H1 (cell line): ENCODE results near the gene TAS2R7. TPM values are rescaled to one million over a fixed set of nuclear protein-coding genes. Genes with fewer than 3 reads are reported as not detected.

Source experiments
- CTCF ChIA-PET: fragments of 300-600 bp; sonication (Branson Sonifier 250); formaldehyde crosslinking; loops from one replicate; lab custom pipeline; 2021; ENCODE audit not compliant: partially characterized antibody; lab: Charles Lee
- POLR2A ChIA-PET: fragments of 300-600 bp; sonication (Branson Sonifier 250); formaldehyde crosslinking; loops from one replicate; lab custom pipeline; 2021; ENCODE audit warnings: inconsistent platforms; ENCODE audit not compliant: partially characterized antibody; lab: Charles Lee
- DNase-seq, 2 experiments: peaks; one replicate each; pipeline versions ENCODE4 v3.0.0 to v3.0.0-alpha.2; 2010 to 2022; ENCODE audit warnings: low spot score in 2 of 2, low read depth in 1 of 2, mixed read lengths in 1 of 2
- FAIRE-seq: peaks from 2 replicates; lab custom pipeline; 2011; peaks lifted over from hg19 to GRCh38; lab: Jason Lieb, UNC
- H2AFZ ChIP-seq: 2 replicates; pipeline ENCODE4 v1.8.1; 2012; ENCODE audit warnings: low read length, inconsistent platforms
- H2AK5ac ChIP-seq: 2 replicates; pipeline ENCODE4 v1.6.1; 2013; ENCODE audit warnings: low read depth, low read length
- H2BK120ac ChIP-seq: replicated peaks from 2 replicates; pipeline ENCODE3; 2013; ENCODE audit warnings: low read depth, low read length, inconsistent platforms
- H2BK12ac ChIP-seq: 2 replicates; pipeline ENCODE4 v1.6.1; 2013; ENCODE audit warnings: low read depth, low read length
- H2BK15ac ChIP-seq: 2 replicates; pipeline ENCODE4 v1.6.1; 2013; ENCODE audit warnings: low read length
- H2BK20ac ChIP-seq: 2 replicates; pipeline ENCODE4 v1.6.1; 2013; ENCODE audit warnings: low read length
- H2BK5ac ChIP-seq: 2 replicates; pipeline ENCODE4 v1.6.1; 2013; ENCODE audit warnings: low read depth, low read length
- H3K14ac ChIP-seq: 2 replicates; pipeline ENCODE4 v1.6.1; 2013; ENCODE audit warnings: inconsistent platforms; ENCODE audit not compliant: insufficient read length
- H3K18ac ChIP-seq: 2 replicates; pipeline ENCODE4 v1.6.1; 2013; ENCODE audit warnings: low read length; ENCODE audit errors: extremely low read depth
- H3K23ac ChIP-seq: 2 replicates; pipeline ENCODE4 v1.6.1; 2013; ENCODE audit warnings: inconsistent platforms; ENCODE audit not compliant: insufficient read length
- H3K23me2 ChIP-seq: 2 replicates; pipeline ENCODE4 v1.6.1; 2013; ENCODE audit warnings: low read depth, low read length
- H3K27ac ChIP-seq: 2 replicates; pipeline ENCODE4 v1.6.1; 2011; ENCODE audit warnings: low read depth, low read length, inconsistent platforms
- H3K27me3 ChIP-seq, 4 experiments: replicated peaks in 1 of 4; 1 replicate in 1 of 4; 2 replicates in 3 of 4; pipeline versions ENCODE4 v1.6.1 to v1.8.1; 2011 to 2013; ENCODE audit warnings: low read length in 3 of 4, mild to moderate bottlenecking in 3 of 4, inconsistent platforms in 2 of 4, mixed read lengths in 2 of 4, moderate library complexity in 1 of 4; ENCODE audit not compliant: control insufficient read depth in 3 of 4, insufficient read depth in 3 of 4; ENCODE audit errors: extremely low read depth in 1 of 4
- H3K36me3 ChIP-seq, 4 experiments: 2 replicates each; pipeline versions ENCODE4 v1.6.1 to v1.8.1; 2011 to 2013; ENCODE audit warnings: mild to moderate bottlenecking in 4 of 4, low read length in 3 of 4, moderate library complexity in 2 of 4, control low read depth in 1 of 4, inconsistent platforms in 1 of 4; ENCODE audit not compliant: insufficient read depth in 4 of 4, control insufficient read depth in 2 of 4
- H3K4ac ChIP-seq: replicated peaks from 2 replicates; pipeline ENCODE3; 2013; ENCODE audit warnings: low read length, low read depth, mixed read lengths, inconsistent platforms; ENCODE audit not compliant: insufficient read length
- H3K4me1 ChIP-seq, 4 experiments: replicated peaks in 1 of 4; 1 replicate in 1 of 4; 2 replicates in 3 of 4; pipeline versions ENCODE4 v1.6.1 to v1.8.1; 2011 to 2013; ENCODE audit warnings: low read length in 3 of 4, inconsistent platforms in 2 of 4, mixed read lengths in 1 of 4; ENCODE audit not compliant: insufficient read depth in 4 of 4, control insufficient read depth in 3 of 4
- H3K4me2 ChIP-seq, 2 experiments: 2 replicates each; pipeline versions ENCODE4 v1.6.1 to v1.8.1; 2011 to 2013; ENCODE audit warnings: low read depth in 2 of 2, low read length in 2 of 2, control low read depth in 1 of 2, inconsistent platforms in 1 of 2, mild to moderate bottlenecking in 1 of 2; ENCODE audit not compliant: insufficient read depth in 1 of 2
- H3K4me3 ChIP-seq, 4 experiments: fragments of 200-600, 300-600 bp in 1 of 4; sonication (generic), shearing (Covaris generic), sonication (Bioruptor Twin) in 1 of 4; 2 replicates each; pipeline versions ENCODE4 v1.5.1 to v1.8.1; 2011 to 2016; ENCODE audit warnings: low read length in 4 of 4, low read depth in 3 of 4, control low read depth in 2 of 4, inconsistent platforms in 2 of 4, mild to moderate bottlenecking in 2 of 4, mixed read lengths in 1 of 4, moderate library complexity in 1 of 4; ENCODE audit not compliant: insufficient read depth in 2 of 4; ENCODE audit errors: extremely low read depth in 1 of 4
- H3K56ac ChIP-seq: replicated peaks from 2 replicates; pipeline ENCODE3; 2013; ENCODE audit warnings: low read depth, mild to moderate bottlenecking, mixed read lengths, low read length, inconsistent platforms; ENCODE audit not compliant: insufficient read length
- H3K79me1 ChIP-seq: 2 replicates; pipeline ENCODE4 v1.6.1; 2013; ENCODE audit warnings: low read depth, low read length, control low read depth
- H3K79me2 ChIP-seq, 2 experiments: 2 replicates each; pipeline versions ENCODE4 v1.6.1 to v1.8.1; 2012 to 2013; ENCODE audit warnings: low read length in 2 of 2, mild to moderate bottlenecking in 2 of 2, inconsistent platforms in 1 of 2; ENCODE audit not compliant: insufficient read depth in 2 of 2, control insufficient read depth in 1 of 2
- H3K9ac ChIP-seq, 4 experiments: replicated peaks in 1 of 4; 1 replicate in 1 of 4; 2 replicates in 3 of 4; pipeline versions ENCODE4 v1.6.1 to v1.8.1; 2011 to 2013; ENCODE audit warnings: low read depth in 3 of 4, low read length in 3 of 4, control low read depth in 2 of 4, mild to moderate bottlenecking in 2 of 4, moderate library complexity in 2 of 4, inconsistent platforms in 1 of 4; ENCODE audit errors: extremely low read depth in 1 of 4
- H3K9me3 ChIP-seq, 2 experiments: 2 replicates each; pipeline versions ENCODE4 v1.6.1 to v1.8.1; 2012 to 2013; ENCODE audit warnings: mild to moderate bottlenecking in 2 of 2, moderate library complexity in 2 of 2, control low read depth in 1 of 2, inconsistent platforms in 1 of 2, low read depth in 1 of 2, low read length in 1 of 2, mixed read lengths in 1 of 2; ENCODE audit not compliant: insufficient read depth in 2 of 2
- H4K20me1 ChIP-seq, 2 experiments: replicated peaks in 1 of 2; 2 replicates each; pipeline versions ENCODE3 to v1.8.1; 2011 to 2013; ENCODE audit warnings: inconsistent platforms in 2 of 2, low read length in 2 of 2, mild to moderate bottlenecking in 1 of 2; ENCODE audit not compliant: insufficient read depth in 2 of 2, control insufficient read depth in 1 of 2
- H4K5ac ChIP-seq: 2 replicates; pipeline ENCODE4 v1.6.1; 2013; ENCODE audit warnings: low read length, low read depth, mixed read lengths, inconsistent platforms; ENCODE audit not compliant: insufficient read length
- H4K8ac ChIP-seq: 2 replicates; pipeline ENCODE4 v1.8.0; 2013; ENCODE audit warnings: mild to moderate bottlenecking, moderate library complexity, low read length, inconsistent platforms; ENCODE audit not compliant: insufficient read depth; ENCODE audit errors: extremely low read depth
- H4K91ac ChIP-seq: replicated peaks from 2 replicates; pipeline ENCODE3; 2013; ENCODE audit warnings: low read length, mixed read lengths, inconsistent platforms; ENCODE audit not compliant: insufficient read length
- HDAC2 ChIP-seq, 2 experiments: fragments of 300-600 bp in 1 of 2; sonication (generic) in 1 of 2; IDR thresholded peaks; 2 replicates each; pipeline ENCODE4 v1.6.1; 2011 to 2012; ENCODE audit warnings: low read depth in 2 of 2, low read length in 2 of 2, mild to moderate bottlenecking in 2 of 2, moderate library complexity in 2 of 2, borderline replicate concordance in 1 of 2, inconsistent platforms in 1 of 2
- NRF1 ChIP-seq: IDR thresholded peaks from 2 replicates; pipeline ENCODE4 v1.6.1; 2011; ENCODE audit warnings: mild to moderate bottlenecking, low read depth, low read length, improper control_type of control experiment
- POLR2A ChIP-seq, 2 experiments: IDR thresholded peaks; 1 replicate in 1 of 2; 2 replicates in 1 of 2; pipeline ENCODE4 v1.6.1; 2011; ENCODE audit warnings: low read depth in 2 of 2, low read length in 2 of 2, mild to moderate bottlenecking in 2 of 2; ENCODE audit errors: control extremely low read depth in 1 of 2
- SIN3A ChIP-seq, 2 experiments: IDR thresholded peaks in 1 of 2; conservative IDR thresholded peaks in 1 of 2; 2 replicates each; pipeline ENCODE4 v1.6.1; 2011 to 2012; ENCODE audit warnings: low read length in 2 of 2, improper control_type of control experiment in 1 of 2, low read depth in 1 of 2, mild to moderate bottlenecking in 1 of 2
- SP4 ChIP-seq: IDR thresholded peaks from 2 replicates; pipeline ENCODE4 v1.6.1; 2012; ENCODE audit warnings: low read length, inconsistent platforms
- TAF1 ChIP-seq: IDR thresholded peaks from 2 replicates; pipeline ENCODE4 v1.6.1; 2011; ENCODE audit warnings: mild to moderate bottlenecking, low read depth, low read length
- TAF7 ChIP-seq: optimal IDR thresholded peaks from 2 replicates; pipeline ENCODE3; 2011; ENCODE audit warnings: low read depth, mild to moderate bottlenecking, inconsistent platforms, low read length, moderate library complexity, borderline replicate concordance
- TEAD4 ChIP-seq: IDR thresholded peaks from 2 replicates; pipeline ENCODE4 v1.6.1; 2012; ENCODE audit warnings: low read depth, low read length, inconsistent platforms, mixed read lengths
- WGBS, 2 experiments: shearing (Covaris generic) in 1 of 2; methylation state at CpG; one replicate each; pipeline versions ENCODE4 v1.1.6 to v1.1.7; 2013 to 2015; ENCODE audit warnings: low lambda C conversion rate in 2 of 2, mixed read lengths in 2 of 2, inconsistent platforms in 1 of 2, low coverage in 1 of 2, missing lambda C conversion rate in 1 of 2; ENCODE audit not compliant: insufficient replicate concordance in 2 of 2, insufficient coverage in 1 of 2, insufficient read length in 1 of 2; ENCODE audit errors: extremely low coverage in 1 of 2, missing lambda C conversion rate in 1 of 2; 5-methylcytosine and 5-hydroxymethylcytosine counted together
- polyA plus RNA-seq, 7 experiments: library from polyadenylated mRNA; depleted of rRNA in 3 of 7; stranded (reverse) in 5 of 7; unstranded in 2 of 7; fragments of >200 nt in 5 of 7; fragments of 200-250 nt in 2 of 7; gene quantifications; 1 replicate in 5 of 7; 2 replicates in 1 of 7; 4 replicates in 1 of 7; pipeline versions ENCODE4 v1.2.1 to v1.2.3, GENCODE V29; 2011 to 2013; ENCODE audit warnings: missing spikeins in 2 of 7, mixed read lengths in 2 of 7
- total RNA-seq: library from RNA; stranded (reverse); fragmentation: NEBNext Ultra II Directional; extraction: Animal tissue kit (Norgen Biotek cat#: 25700); gene quantifications from 2 replicates; pipeline ENCODE4 v1.2.1, GENCODE V29; 2021
- TF ChIP-seq, protein P1 (sequence below): IDR thresholded peaks from 2 replicates; pipeline ENCODE4 v1.6.1; 2012; ENCODE audit warnings: inconsistent platforms

Gene TAS2R7
- total and polyA plus RNA-seq, 2 of the 8 experiments (the other 6 are each of a cell fraction or from before 2014, with no cell fraction given): not detected

DNA sequence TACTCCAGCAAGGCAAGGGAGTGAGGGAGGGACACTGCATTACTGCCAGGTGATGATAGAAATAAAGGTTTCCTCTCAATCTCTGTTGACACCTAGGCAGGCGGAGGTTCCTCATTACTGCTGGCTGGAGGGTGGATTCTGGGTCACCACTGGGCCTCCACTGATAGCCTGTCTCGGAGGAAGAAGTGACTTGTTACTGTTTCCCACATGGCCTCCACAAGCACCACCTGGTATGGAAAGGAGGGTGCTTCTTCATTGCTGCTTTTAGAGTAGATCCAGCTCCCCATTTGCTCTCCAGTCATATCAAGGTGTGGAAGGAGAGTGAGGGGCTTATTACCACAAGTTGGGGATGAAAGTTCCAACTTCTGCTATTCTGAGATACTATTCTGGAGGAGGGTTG is 40.4 kb upstream of the TAS2R7 start:
- Histone ChIP-seq H3K23me2 (no peaks in the 10 kb centered on the region), H3K4ac (no peak overlapping the region), H3K9me3 (no peaks in the 10 kb centered on the region), H4K8ac (no peak overlapping the region), H3K9ac (no peak overlapping the region), H2BK120ac (no peak overlapping the region), H2BK5ac (no peak overlapping the region), H3K4me1 (peaks cover 0 to 2% (median 0%) of the 10 kb centered on the region in 4 experiments; a peak in 1 of 7 replicates), H2AK5ac (no peak overlapping the region), H4K20me1 (no peaks in the 10 kb centered on the region), H3K27me3 (no peaks in the 10 kb centered on the region), H4K5ac (no peak overlapping the region), H3K4me2 (no peak overlapping the region), H3K23ac (peak overlapping the region; percentile 89), H2BK12ac (no peak overlapping the region), H3K27ac (no peak overlapping the region), H3K14ac (no peak overlapping the region), H3K18ac (no peak overlapping the region), H3K56ac (no peak overlapping the region), H2AFZ (no peak overlapping the region), H3K79me1 (no peaks in the 10 kb centered on the region), H3K79me2 (no peaks in the 10 kb centered on the region), H2BK15ac (no peak overlapping the region), H2BK20ac (no peak overlapping the region), H4K91ac (no peak overlapping the region), H3K36me3 (no peaks in the 10 kb centered on the region), H3K4me3 (no peak overlapping the region)
- 89% methylated on average over 2 of the region's 2 CpGs; no CpG with 5 or more reads in 1 of the 2 experiments for WGBS, 2 experiments
- FAIRE-seq (no peak), DNase-seq (no peak)
- POLR2A ChIA-PET: no interaction called here
- CTCF ChIA-PET: no interaction called here
- no peak for TF ChIP-seq POLR2A (IDR thresholded peaks at IDR 0.05; ENCODE audit: control extremely low read depth in 1 of 2, low read depth in 2 of 2, low read length in 2 of 2)
- TF ChIP-seq, protein P1, sequence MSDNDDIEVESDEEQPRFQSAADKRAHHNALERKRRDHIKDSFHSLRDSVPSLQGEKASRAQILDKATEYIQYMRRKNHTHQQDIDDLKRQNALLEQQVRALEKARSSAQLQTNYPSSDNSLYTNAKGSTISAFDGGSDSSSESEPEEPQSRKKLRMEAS: no peak
- no peak for TF ChIP-seq HDAC2 (IDR thresholded peaks at IDR 0.05; ENCODE audit: borderline replicate concordance in 1 of 2, low read depth in 2 of 2, low read length in 2 of 2)
- no peak for TF ChIP-seq SIN3A (conservative IDR thresholded peaks at IDR 0.05 in 1 of 2, IDR thresholded peaks at IDR 0.05 in 1 of 2; ENCODE audit: low read depth in 1 of 2, low read length in 2 of 2)
- TF ChIP-seq TEAD4: no peak
- TF ChIP-seq SP4: no peak
- TF ChIP-seq TAF7: no peak
- no peak for TF ChIP-seq TAF1
- TF ChIP-seq NRF1: no peak
